GM19324 (cell line): ENCODE data around the gene ZNF653.

Source experiments
- ATAC-seq: cut with Tn5 transposase; IDR thresholded peaks from one replicate; pipeline ENCODE4 v1.9.1; 2021; ENCODE audit warnings: mild to moderate bottlenecking, moderate library complexity; ENCODE audit not compliant: unreplicated experiment, low FRiP score

The ZNF653 gene, protein sequence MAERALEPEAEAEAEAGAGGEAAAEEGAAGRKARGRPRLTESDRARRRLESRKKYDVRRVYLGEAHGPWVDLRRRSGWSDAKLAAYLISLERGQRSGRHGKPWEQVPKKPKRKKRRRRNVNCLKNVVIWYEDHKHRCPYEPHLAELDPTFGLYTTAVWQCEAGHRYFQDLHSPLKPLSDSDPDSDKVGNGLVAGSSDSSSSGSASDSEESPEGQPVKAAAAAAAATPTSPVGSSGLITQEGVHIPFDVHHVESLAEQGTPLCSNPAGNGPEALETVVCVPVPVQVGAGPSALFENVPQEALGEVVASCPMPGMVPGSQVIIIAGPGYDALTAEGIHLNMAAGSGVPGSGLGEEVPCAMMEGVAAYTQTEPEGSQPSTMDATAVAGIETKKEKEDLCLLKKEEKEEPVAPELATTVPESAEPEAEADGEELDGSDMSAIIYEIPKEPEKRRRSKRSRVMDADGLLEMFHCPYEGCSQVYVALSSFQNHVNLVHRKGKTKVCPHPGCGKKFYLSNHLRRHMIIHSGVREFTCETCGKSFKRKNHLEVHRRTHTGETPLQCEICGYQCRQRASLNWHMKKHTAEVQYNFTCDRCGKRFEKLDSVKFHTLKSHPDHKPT

DNA sequence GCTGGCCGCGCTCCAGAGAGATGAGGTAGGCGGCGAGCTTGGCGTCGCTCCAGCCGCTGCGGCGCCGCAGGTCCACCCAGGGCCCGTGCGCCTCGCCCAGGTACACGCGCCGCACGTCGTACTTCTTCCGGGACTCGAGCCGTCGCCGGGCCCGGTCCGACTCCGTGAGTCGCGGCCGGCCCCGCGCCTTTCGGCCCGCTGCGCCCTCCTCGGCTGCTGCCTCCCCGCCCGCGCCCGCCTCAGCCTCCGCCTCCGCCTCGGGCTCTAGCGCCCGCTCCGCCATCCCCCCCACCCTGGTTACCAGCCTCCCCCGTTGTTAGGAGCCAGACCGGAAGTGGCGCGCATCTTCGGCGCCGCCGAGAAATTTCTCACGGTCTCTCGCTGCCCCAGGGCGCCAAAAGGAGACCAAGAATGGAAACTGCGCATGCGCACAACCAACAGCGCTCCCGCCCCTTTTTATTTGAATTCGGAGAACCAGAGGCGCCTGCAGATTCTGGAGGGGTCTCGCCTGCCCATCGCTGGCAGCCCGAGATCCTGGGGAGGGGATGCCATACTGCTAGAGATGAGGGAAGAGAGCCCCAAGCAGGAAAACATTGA, at the start of gene ZNF653:
TSS of gene ZNF653 (minus strand) at position 336 of the 597 bp plus-strand sequence. CDS start at position 283, 53 bp downstream.
- ATAC-seq: peak; percentile 70

DNA sequence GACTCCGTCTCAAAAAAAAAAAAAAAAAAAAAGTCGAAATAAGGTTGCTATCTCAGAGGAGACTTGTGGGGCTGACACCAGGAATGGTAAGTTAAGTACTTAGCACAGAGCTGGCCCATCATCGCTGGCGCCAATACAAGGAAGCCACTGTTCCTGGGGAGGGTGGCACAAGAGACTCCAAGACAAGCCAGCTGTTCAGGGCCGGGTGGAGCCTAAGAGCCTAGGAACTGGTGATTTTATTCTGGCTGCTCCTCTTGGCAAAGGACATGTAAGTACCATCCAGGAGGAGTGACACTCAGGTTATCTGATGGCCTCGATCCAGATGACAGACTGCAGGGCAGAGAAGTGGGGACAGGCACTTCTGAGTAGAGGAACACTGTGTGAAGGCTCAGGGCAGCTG, 49.6 kb upstream of the ZNF653 start:
- no peak for ATAC-seq

GRCh38 chr19:11554160-11554559, 48.5 kb upstream of the ZNF653 start:
- ATAC-seq: no peak

DNA sequence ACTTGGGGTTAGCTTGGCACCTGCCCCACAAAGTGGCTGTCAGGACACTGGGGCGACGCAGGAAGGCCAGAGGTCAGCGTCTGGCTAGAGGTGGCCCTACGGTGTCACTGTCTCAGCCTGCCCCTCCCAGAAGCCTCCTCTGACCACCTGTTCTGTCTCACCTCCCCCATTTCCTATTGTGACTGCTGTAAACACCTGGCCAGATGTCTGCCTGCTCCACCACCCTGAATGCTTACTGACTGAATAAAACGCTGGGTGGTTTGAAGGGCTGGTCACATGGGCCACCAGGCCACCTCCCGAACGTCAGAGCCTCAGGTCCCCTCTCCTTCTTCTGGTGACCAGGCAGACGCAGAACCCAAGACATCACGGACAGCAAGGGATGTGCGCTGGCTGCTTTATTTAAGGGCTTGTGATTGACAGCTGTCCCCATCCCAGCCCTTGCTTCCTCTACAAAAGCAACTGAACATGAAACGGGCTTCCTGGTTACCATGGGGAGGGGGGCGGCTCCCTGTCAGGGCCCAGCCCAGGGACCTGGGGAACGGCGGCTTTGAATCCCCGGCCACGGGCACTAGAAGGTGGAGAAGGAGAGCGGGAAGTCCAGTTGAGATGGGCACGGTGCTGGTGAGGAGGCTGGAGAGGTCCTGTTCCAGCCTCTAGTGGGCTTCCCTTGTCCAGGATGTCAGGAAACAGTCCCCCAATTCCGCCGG, 47.2 kb upstream of the ZNF653 start:
- no peak for ATAC-seq

DNA sequence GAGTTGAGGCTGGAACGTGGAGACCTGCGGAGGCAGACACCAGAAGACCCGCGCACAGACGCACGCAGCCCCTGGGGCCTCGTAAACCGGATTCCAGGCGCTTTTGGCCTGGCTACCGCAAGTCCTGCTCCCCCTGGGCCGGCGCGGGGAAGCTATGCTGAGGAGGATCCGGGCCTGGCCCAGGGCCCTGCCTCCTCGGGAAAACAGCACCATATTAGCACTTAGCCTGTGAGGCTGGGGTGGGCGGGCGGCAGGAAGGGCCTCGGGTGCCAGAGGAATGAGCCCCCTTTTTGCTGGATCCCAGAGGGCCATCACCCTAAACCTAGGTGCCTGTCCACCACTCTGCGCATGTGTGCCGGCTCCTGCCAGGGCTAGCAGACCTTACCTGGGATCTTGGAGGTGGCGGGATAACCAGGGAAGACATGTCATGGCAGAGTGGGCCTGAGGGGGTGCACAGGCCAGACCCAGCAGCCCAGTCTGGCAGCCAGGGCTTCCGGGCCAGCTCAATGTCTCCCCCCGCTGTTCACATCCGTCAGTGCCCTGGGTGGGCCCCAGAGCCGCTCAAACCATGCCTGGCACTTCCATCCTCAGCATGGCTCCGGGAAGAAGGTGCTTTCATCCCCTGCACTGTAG, 46.1 kb upstream of the ZNF653 start:
- ATAC-seq: no peak

DNA sequence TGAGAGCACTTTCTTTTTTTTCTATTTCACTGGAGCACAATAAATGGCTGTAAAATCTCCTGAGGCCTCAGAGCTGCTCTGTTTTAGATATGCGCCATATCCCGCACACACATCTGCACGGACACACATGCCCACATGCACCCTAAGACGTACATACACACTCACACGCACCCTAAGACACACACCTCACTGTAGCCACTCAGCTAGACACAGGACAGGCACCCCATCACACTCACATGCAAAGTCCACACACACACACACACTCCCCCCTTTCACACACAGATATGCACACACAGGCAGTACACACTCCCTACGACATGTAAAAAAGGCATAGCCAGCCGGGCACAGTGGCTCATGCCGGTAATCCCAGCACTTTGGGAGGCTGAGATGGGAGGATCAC, 44.6 kb upstream of the ZNF653 start:
- ATAC-seq: no peak

DNA sequence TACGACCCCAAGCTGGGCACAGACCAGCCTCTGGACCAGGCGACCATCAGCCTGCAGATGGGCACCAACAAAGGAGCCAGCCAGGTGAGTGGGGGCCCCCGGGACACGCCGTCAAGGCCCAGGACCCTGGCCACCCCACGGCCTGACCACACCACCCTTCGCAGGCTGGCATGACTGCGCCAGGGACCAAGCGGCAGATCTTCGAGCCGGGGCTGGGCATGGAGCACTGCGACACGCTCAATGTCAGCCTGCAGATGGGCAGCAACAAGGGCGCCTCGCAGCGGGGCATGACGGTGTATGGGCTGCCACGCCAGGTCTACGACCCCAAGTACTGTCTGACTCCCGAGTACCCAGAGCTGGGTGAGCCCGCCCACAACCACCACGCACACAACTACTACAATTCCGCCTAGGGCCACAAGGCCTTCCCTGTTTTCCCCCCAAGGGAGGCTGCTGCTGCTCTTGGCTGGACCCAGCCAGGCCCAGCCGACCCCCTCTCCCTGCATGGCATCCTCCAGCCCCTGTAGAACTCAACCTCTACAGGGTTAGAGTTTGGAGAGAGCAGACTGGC, 43.8 kb upstream of the ZNF653 start:
- ATAC-seq: no peak

- ATAC-seq: no peak
Observed at GRCh38 chr19:11547929-11548700, 42.5 kb upstream of the ZNF653 start.

DNA sequence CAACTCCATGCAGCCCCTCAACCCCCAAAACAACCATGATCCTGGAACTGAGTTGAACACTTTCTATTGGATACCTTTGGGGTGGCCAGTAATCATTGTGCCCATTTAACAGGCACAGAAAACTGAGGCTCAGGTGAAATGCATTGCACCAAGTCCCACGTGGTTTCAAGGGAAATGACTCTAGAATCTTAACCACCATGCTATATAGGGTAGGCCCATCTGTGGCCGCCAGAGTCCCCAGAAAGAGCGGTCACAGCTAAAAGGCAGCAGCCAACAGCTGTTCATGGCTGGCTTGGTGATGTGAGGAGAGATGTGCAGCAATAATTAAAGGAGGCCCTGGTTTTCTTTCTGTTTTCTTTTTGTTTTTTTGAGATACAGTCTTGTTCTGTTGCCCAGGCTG, 35.6 kb upstream of the ZNF653 start:
- no peak for ATAC-seq

DNA sequence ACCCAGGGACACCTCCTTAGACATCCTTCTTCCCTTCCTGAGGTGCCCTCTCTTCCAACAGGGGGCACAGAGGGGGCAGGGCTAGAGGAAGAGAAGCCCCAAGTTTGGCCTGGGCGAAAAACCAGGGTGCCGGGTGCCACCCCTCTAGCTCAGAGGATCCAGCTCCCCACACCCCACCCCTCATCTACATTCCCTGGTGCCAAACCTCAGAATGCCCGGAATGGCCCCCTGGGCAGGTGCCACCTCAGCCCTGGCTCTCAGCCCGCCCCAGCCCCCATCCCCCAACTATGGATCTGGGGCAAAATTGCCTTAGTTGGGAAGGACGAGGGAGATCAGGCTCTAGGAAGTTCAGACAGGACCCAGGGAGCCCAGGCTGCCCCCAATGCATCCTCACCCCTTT, 35.0 kb upstream of the ZNF653 start:
- ATAC-seq: no peak

DNA sequence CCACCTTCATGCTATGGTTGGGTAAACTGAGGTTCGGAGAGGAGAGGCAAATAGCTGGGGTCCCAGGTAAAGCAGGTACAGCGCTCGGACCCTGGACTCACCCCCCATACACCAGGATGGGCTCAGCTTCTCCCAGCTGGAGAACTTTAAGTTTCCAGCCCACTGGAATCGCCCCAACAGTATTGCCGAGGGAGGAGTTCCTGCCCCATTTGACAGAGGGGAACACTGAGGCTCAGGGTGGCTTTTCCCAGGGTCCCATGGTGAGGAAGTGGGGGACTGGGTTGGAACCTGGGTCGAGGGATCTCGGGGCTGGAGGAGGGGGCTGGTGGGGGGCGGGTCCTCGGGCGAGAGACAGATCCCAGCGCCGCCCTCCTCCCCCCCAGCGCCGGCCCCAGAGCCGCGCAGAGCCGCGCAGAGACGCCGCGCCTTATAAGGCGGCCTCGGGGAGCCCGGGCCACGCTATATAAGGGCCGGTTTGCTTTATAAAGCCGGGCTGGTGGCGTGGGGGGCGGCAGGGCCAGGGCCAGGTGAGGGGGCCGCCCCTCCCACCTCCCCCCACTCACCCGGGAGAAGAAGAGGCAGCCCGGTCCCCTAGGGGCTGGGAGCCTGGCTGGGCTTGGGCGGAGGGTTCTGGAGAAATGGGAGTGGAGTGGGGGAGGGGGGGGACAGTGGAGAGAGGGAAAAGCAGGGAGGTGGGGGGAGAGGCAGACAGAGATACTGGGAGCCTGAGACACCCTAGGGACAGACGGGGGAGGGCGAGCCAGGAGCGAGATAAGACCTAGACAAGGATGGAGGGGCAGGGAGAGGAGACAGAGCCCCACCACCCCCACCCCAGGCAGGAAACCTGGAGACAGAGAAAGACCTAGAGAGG, 34.1 kb upstream of the ZNF653 start:
- ATAC-seq: no peak

- no peak for ATAC-seq
Observed at GRCh38 chr19:11538232-11539036, 32.8 kb upstream of the ZNF653 start, which contains the start of gene CNN1. Gene CNN1 (plus strand): TSS chr19:11538851. CDS start chr19:11538928, 77 bp downstream.

- peak; percentile 77 for ATAC-seq
Observed at GRCh38 chr19:11535792-11536595, 30.4 kb upstream of the ZNF653 start.

DNA sequence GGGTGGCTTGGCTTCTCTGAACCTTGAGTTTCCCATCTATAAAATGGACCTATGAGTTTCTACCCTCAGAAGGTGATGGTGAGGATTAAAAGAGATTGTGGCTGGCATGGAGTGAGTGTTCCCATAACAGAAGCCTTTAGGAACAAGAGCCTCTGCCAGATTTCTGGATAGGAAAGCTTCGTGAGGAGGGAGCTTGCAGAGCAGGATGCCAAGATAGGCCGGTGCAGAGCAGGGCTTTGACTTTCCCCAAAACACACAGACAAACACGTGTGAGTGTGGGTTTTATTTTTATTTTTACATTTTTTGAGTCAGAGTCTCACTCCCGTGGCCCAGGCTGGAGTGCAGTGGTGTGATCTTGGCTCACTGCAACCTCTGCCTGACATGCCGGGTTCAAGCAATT, 29.3 kb upstream of the ZNF653 start:
- no peak for ATAC-seq

DNA sequence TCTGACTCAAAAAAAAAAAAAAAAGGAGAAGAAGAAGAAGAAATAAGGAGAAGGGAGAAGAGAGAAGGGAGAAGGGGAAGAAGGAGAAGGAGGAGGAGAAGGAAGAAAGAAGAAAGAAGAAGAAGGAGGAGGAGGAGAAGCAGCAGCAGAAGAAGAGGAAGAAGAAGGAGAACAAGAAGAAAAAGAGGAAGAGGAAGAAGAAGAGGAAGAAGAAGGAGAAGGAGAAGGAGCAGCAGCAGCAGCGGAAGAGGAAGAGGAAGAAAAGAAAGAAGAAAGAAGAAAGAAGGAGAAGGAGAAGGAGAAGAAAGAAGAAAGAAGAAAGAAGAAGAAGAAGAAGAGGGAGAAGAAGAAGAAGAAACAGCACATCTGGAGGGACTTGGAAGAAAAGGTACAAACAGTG, 28.9 kb upstream of the ZNF653 start:
- no peak for ATAC-seq

DNA sequence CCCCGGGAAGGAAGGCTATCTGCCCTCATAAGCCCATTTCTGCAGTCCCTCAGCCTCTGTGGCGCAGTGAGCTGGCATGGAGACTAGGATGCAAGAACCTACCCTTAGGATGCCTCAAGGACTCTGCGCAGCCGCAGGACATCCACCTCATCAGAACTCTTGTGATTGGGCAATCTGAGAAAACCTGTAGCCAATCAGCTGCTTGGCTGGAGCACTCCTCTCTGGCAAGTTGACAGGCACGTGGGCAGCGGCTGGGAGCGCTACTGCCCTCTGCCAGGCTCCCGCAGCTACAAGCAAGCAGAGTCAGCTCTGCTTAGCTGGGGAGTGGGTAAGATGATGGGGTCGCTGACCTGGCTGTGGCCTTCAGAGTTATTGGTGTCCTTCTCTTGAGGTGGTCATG, 24.8 kb upstream of the ZNF653 start:
- no peak for ATAC-seq
